Measurements from ENCODE around the gene CISH.
A peak's percentile ranks its signal among the peaks of the same experiment; 100 is the strongest.

CISH gene

DNA sequence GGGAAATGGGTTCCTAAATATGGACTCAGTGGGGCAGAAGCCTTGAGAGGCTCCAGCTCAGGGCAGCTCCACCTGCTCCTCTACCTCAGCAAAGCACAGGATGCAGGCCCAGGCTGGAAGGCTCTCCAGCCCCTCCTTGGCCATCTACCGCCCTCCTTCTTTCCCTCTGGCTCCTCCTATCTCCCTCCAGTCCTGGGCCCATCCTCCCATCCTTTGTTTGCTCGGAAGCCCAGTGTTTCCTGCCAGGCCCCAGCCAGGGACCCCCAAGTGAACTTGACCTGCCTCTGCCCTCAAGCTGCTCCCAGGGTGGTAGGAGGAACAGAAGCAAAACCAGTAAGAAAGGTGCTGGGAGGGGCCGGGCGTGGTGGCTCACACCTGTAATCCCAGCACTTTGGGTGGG, 25.4 kb upstream of the CISH start:
- no peak for DNase-seq (ENCODE audit: low read depth, low spot score)

DNA sequence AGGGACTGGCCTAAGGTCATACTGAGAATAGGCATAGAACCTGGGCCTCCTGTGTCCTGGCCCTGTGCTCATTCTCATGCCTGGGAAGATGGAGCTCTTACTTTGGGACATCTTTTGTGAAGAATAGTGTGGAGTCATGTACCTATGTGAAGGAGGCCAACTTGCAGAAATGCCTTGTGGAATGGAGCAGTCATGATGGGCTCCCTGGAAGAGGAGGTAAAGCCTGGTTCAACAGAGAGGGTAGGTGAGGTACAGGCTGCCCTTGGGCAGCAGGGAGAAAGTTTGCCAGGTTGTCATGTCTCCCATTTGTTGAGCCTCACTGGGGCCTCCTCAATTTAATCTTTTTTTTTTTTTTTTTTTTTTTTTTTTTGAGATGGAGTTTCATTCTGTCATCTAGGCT, 23.5 kb upstream of the CISH start:
- DNase-seq (ENCODE audit: low read depth, low spot score): no peak

DNA sequence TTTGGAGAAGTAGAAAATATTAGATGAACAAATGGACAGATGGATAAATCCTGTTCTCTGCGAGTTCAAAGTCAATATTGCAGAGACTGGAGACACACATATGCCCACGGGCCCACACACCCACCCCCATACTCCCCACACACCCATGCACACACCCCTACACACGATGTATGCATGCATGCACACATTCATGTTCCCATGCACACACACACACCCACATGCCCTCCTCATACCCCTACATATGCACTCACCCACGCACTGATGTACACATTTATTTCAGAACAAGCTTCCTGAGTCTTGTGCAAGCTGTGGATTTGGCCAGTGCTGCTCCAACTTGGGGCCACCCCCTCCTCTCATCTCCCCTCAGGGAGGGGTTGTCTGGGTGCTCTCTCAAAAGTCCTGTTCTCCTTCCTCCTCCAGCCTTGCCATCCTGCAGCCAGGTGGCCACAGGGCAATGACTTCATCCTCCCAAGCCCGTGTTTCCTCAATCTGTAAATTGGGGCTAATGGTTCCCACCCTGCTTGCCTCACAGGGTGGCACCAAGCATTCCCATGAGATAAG, 21.7 kb upstream of the CISH start:
- no peak for DNase-seq (ENCODE audit: low read depth, low spot score)

DNA sequence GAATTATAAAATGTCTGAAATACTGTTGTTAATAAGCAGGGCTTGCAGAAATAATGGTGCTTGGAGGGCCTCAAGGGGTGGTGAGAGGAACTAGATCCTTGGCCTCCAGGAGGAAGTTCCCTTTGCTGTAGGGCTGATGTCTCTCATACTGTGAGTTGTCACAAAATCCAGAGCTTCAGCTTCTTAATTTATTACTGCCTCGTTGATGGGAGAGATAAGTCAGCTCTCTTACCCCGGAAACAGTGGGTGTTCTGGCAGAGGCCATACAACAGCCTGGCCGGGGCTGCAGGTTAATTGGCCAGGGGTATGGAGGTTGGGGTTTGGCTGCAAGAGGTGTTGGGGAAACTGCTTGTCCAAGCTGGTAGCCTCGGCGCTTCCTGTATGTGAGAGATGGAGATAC, 20.9 kb upstream of the CISH start:
- no peak for DNase-seq (ENCODE audit: low read depth, low spot score)

DNA sequence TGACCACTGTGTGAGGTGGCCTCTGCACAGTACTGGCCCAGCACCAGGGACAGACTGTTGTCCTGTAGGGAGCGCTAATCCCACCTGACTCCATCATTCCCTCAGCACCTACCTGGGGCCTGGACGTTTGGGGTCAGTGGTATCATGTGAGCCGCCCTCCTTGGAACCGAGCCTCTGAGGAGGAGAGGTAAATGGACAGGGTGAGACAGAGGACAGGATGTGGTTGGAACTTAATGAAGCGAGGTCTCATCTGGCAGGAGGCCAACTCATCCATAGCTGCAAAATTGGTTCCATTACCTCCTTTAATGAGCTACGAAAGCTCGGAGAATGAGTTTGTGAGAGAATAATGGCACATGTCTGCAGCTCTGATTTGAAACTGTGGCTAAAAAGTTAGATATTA, 19.3 kb upstream of the CISH start:
- no peak for DNase-seq (ENCODE audit: low read depth, low spot score)

DNA sequence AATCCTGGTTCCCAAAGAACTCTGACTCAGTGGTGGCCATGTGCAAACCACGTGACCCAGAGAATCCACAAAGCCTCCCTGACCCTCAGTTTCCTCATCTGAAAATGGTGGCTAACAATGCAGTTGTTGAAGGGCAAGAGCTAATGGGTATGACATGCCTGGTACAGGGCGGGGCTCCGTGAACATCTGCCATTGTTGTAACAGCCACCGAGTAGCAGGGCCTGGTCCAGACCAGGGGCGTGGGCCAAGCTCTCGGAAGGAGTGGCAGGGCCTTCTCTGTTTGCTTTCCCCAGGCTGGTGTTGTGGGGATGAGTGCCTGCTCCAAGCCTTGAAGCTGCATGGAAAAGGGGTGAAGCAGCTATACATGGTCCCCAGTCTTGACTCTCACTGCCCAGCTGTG, 18.8 kb upstream of the CISH start:
- no peak for DNase-seq (ENCODE audit: low read depth, low spot score)

DNA sequence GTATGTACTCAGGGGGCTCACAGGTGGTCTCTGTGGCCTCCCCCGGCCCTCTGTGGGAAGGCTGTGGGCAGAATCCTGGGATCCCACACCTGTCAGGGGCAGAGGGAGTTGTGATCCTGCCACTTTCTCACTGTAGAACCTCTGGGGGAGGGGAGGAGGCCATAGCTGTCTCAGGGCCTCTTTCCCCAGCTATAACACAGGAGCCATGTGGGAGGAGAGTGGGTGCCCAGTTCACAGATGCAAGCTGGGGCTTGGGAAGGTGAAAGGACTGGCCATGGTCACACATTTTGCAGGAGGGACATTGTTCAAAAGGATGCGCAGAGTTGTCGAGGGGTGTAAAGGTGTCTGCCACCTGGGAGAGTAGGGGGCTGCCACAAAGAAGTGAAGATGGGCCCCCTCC, 17.0 kb upstream of the CISH start:
- no peak for DNase-seq (ENCODE audit: low read depth, low spot score)

DNA sequence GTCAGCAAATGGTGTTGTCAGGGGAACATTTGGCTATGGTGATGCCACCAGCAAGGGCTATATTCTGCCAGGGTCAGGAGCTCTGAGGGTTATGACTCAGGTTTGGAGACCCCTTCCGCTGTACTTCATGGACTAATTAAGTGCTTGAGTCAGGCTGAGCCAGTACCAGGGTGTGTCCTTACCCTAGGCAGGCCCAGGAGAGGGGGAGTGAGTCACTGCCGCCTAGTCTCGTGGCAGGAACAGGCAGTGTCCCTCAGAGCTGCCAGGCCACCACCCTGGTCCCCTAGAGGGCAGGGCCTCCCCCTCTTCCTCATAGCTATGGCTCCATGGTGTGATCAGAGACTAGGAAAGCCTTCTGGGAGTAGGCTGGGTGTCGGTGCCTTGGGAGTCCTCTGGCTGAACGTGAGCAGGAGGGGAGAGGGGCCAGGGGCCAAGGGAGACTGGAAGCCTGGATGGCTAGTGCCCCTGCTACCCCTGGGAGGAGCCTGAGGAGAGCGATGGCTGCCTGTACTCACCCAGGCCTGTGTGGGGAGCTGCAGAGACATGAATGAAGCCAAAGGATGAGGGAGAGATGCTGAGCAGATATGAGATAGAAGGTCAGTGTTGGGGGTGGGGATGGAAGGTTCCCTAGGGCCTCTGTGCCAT, 16.0 kb upstream of the CISH start:
- no peak for DNase-seq (ENCODE audit: low read depth, low spot score)

DNA sequence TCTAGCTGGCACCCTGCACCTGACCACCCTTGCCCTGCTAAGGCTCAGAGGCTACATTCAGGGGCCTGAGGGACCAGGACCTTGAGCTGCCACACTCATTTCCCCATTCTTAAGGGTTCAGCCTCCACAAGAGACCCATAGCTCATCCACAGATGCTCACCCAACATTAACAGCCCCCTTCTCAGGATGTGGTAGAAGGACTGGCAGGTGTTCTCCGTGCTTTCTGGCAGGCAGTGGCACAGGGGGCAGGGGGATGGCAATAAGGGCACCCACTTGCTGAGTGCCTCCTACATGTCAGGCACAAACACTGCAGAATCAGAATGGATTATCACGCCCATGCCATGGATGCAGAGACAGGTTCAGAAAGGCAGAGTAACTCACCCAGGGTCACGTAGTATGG, 14.8 kb upstream of the CISH start:
- DNase-seq (ENCODE audit: low read depth, low spot score): no peak

DNA sequence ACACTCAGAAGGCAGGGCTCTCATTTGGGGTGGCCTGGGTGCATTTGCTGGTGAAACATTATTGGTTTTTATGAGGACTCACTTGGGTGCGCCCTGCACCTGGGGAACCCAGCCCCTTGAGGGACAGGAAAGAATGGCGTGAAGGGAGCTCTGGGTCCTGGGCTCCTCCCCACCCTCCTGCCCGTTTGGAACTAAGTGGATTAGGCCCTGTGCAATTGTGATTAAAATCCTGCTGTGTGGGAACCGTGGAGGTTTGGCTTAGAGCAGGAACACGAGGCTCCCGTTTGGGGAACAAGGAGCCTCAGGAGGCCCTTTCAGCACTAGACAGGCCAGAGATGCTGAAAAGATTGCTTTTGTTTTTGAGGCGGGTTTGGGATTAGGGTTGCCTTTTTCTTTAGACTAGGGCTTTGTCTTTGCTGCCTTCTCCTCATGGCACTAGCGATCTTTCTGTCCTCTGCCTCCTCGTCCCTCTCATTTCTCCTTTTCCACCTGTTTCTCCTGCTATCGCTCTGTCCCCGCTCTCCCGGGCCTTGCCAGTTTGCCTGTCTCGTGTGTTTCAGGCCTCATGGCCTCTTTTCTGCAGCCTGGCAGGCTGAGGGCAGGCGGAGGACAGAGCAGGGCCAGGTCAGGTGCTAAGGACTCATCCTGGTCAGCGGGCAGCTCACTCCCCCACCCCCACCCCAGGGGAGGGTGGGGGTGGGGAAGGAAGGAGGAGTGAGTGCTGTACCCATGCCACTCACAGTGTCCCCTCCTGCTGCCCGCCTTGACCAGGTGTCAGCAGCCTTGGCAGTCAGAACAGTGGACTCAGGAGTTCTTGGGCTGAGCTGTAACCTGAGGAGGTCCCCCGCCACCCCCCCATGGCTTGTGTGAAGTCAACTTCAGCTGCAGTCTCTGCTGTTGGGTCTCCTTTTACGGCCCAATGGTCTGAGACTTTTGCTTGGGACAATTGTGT, 13.9 kb upstream of the CISH start:
- DNase-seq (ENCODE audit: low read depth, low spot score): no peak

DNA sequence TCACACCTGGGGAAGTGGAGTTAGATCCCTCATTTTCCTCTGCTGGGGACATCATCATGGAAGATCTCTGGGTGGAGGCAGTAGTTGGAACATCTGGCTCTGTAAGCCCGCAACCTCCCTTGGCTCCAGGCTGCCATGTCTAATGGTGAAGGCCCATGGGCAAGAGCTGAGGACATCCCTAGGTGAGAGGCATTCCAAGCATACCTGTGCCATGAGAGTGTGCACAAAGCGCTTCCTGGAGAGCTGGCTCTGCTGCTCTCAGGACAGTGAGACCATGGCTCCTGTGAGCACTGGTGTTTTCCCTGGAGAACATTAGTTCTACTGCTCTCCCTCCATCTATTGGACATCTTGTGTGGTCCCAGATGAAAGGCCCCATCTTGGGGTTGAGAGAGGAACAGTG, 13.1 kb upstream of the CISH start:
- DNase-seq (ENCODE audit: low read depth, low spot score): no peak

DNA sequence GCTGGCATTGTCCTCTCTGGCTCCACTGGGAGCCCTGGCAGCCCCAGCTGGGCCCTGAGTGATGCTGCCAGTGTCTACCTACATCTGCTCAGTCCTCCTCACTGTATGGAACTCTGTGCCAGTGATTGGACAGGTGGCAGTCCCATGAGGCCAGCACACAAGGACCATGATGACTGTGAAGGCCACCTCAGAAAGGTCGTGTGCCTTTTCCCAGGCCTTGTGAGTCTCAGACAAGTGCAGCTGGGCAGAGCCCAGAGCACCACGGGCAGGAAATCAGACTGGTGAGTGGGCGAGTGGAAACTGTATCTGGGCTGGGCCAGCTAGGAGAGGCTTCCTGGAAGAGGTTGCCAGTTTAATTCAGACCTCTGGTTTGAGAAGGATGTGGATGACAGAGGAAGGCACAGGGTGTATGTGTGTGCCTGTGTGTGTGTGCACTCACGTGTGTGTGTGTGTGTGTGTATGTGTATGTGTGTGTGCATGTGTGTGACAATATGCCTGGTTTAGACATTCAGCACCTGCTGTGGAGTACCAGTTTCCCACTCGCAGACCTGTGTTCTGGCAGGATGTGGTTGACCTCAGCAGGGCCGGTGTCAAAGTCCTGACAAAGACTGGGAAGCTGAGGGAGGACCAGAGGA, 12.4 kb upstream of the CISH start:
- no peak for DNase-seq (ENCODE audit: low read depth, low spot score)

DNA sequence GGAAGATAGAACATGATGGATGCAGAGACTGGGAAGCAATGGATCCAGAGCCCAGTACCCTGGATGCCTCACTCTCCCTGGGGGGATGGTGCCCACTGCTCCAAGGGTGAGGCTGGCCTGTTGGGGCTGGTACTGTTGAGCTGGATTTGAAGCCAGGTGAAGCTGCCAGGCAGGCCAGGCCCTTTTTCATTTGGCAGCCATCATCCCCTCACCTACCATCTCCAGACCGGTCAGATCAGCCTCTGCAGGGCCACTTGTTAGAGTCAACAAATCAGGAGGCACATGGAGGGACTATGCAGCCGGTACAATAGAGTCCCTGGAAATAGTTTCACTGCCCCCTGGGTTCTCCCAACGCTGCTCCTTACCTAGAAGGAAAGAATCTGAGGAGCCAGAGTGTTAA, 11.3 kb upstream of the CISH start:
- DNase-seq (ENCODE audit: low read depth, low spot score): no peak

DNA sequence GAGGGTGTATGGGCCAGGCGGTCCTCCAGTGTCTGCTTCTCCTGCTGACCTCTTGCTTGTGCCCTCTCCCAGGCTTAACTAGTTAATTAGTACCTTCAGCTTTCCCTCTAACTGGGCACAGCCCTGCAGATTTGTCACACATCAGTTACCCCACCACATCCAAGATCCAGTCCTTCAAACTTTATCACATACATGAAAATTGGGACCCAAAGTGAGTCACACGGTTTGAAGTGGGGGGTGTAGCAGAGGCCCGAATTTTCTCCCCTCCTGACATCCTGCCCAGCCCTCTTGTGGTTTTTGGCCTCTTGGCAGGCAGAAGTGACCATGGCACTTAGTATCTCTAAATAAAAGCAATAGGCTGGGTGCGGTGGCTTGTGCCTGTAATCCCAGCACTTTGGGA, 9.2 kb upstream of the CISH start:
- DNase-seq (ENCODE audit: low read depth, low spot score): no peak

DNA sequence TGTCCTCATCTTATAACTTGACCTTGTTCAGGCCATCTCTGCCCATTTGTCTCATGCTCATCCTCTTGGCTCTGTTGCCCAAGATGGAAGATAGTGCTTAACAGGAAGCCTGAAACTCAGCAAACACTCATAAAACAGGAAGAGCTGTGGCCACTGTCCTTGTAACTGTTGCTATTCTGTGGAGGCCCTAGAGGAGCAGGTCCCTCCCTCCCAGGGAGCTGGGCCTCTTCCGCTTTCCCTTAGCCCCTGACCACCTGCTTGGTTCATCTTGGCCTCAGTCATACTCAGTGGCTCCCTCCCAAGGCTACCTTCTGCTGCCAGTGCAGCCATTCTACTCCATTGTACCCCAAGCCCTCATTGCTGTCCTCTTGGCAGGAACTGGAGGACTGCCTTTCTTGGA, 8.8 kb upstream of the CISH start:
- no peak for DNase-seq (ENCODE audit: low read depth, low spot score)

DNA sequence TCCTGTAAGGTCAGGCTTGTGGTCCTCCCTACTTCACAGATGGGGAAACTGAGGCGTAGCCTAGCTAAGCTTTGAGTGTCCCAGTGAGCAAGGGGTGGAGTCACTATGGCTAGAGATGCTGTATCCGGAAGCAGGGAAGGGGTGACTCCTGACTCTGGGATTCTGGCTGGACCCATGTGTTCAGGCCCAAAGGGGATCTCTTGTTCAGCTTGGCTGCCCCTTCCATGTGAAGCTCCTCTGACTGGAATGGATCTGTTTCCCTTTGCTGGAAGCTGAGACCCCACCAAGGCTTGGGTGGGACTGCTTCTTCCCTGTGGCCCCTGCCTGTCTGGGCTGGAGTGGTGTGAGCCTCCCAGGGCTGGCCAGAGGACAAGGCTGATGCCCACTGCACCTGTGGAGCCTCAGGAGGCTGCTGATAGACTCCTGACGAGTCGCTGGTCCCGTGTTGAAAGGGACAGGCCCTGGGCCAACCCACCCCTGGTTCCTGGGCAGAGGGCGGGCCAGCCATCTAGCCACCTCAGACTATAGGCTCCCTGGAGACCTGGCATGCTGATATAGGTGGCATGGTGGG, 6.4 kb upstream of the CISH start:
- DNase-seq (ENCODE audit: low read depth, low spot score): no peak

DNA sequence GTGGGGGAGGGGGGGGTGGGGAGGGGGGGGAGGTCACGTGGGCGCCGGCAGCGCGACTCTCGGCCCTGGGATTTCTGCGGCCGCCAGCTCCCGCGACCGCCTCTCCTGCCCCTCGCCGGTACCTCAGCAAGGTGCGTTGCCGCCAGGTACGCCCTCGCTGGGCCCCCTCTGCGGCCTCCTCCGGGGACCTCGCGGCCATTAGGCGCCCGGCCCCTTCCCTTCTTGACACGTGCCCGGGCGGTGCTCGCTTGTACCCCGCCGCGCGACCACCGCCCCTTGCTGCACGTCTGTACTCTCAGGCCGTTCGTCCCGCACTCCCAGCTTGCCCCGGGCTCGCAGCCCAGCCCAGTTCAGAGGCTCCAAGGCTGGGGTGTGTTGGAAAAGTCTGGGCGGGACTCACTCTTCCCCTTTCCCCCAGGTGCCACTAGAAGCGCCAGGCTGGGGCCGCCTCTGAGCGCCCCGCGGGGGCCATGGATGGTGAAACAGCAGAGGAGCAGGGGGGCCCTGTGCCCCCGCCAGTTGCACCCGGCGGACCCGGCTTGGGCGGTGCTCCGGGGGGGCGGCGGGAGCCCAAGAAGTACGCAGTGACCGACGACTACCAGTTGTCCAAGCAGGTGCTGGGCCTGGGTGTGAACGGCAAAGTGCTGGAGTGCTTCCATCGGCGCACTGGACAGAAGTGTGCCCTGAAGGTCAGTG, 5.7 kb upstream of the CISH start, which contains the start of gene MAPKAPK3:
Gene MAPKAPK3 (plus strand): TSS at position 56 of the 696 bp plus-strand sequence. CDS start 415 bp downstream, at position 471.
- no peak for DNase-seq (ENCODE audit: low read depth, low spot score)

DNA sequence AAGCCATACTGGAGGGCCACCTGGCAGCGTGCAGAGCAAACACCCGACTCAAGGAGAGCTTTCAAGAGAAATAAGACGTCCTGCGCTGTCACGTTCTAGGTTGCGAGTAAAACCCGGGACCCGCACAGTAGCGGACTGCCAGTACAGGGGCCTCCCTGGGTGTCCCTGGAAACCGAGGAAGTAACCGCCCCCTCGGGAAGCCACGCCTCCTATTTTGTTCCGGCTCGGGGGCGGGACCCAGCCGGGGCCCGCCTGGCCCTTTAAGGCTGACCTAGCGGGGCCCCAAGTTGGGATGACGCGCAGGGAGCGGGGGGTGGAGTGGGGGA, 5.2 kb upstream of the CISH start:
- no peak for DNase-seq (ENCODE audit: low read depth, low spot score)

DNA sequence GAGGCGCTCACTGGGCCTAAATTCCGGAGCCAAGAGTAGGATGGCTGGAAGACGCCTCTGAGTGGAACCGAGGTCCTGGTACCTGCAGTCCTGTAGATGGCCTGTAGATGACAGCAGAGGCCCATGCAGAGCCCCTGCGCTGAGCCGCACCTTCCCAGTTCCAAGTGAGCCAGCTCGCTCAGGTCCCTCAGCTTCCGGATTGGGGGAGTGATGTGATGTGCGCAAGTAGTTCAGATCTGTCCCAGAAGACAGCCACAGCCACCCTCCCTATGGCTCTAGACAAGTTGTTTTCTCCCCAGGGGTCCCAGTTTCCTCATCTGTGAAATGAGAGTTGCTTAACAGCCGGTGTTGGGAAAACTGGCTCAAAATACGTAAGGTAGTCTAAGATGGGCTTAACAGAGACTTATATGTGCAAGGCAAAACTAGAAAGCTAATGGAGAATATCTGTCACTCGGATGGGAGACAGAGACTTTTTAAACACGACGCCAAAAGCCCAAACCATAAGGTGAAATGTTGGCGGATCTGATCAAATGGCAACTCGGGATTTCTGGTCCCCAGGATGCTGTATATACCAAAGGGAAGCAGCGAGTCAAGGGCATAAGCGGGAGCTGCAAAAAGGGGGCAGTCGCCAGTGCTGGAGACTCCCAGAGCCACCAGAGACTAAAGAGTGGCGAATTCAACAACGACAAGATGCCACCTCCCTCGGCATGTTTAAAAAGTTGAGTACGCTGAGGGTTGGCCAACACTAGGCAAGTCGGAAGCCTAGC, 4.6 kb upstream of the CISH start:
- DNase-seq (ENCODE audit: low read depth, low spot score): peak; percentile 71

DNA sequence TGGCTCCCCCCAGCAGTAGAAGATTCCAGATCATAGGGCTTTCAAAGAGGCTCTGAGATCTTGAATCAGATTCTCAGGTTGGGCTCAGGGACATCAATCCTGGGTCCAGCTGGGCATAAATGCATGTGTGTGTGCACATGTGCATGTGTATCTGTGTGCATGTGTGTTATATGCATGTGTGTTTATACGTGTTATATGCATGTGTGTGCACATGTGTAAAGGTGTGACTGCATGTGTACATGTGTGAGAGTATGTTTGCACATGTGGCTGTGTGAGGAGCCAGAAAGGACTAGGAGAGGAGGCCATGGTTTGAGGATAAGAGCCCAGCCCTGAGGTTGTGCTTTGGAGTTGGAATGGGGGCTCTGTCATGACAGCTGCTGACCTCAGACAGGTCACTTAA, 3.6 kb upstream of the CISH start:
- no peak for DNase-seq (ENCODE audit: low read depth, low spot score)
